Jurkat, Clone E6-1 (cell line): ENCODE results near the gene ARF4.

ENCODE experiments used
- DNase-seq: peaks from one replicate; pipeline ENCODE4 v3.0.0-alpha.2; 2011; ENCODE audit warnings: low read depth, low spot score
- H3K4me3 ChIP-seq: 2 replicates; pipeline ENCODE4 v1.5.1; 2011; ENCODE audit warnings: mild to moderate bottlenecking, low read length, control low read depth, moderate library complexity

The ARF4 gene

GRCh38 chr3:57530071-57530608 lies 67.0 kb downstream of the ARF4 start:
- H3K4me3 ChIP-seq, result no peak overlapping the region
- DNase-seq, result no peak
